K562 (cell line): ENCODE measurements around the gene MAST4. TPM values are rescaled to one million over a fixed set of nuclear protein-coding genes. Genes with fewer than 3 reads are reported as not detected.
A peak's percentile ranks its signal among the peaks of the same experiment; 100 is the strongest.

Experiments
- ATAC-seq: fragments of 200-7000 bp; cut with Tn5 transposase; 3 replicates; pipeline ENCODE4 v1.9.1; 2020; ENCODE audit warnings: moderate library complexity
- BruUV-seq: library from RNA; stranded (reverse); fragments of 400-500 nt; replicated peaks from 2 replicates; lab custom pipeline; 2021; lab: Mats Ljungman, UMichigan
- CTCF ChIA-PET: fragments of 300-600 bp; formaldehyde crosslinking; extraction: SDS; loops from one replicate; lab custom pipeline; 2021; ENCODE audit warnings: low intra/inter-chr PET ratio; lab: Yijun Ruan, JAX
- POLR2A ChIA-PET: fragments of 300-600, 350-650 bp; sonication (Branson Sonifier 250); formaldehyde crosslinking; extraction: SDS; loops from one replicate; lab custom pipeline; 2021; ENCODE audit warnings: antibody characterized with exemption, inconsistent platforms; lab: Yijun Ruan, JAX
- DNase-seq, 4 experiments: peaks; one replicate each; pipeline versions ENCODE4 v3.0.0 to v3.0.0-alpha.2; 2011 to 2018; ENCODE audit warnings: low spot score in 3 of 4, mixed read lengths in 3 of 4; ENCODE audit errors: extremely low read depth in 1 of 4
- FAIRE-seq: peaks from 2 replicates; lab custom pipeline; 2011; peaks lifted over from hg19 to GRCh38; lab: Jason Lieb, UNC
- H2AFZ ChIP-seq: 2 replicates; pipeline ENCODE4 v1.6.0; 2011; ENCODE audit warnings: low read depth, low read length, control low read depth, inconsistent platforms
- H3K27ac ChIP-seq: fragments of 200-600 bp; 3 replicates; pipeline ENCODE4 v1.8.0; 2011; ENCODE audit warnings: low read depth, mild to moderate bottlenecking, control low read depth, inconsistent platforms, low read length, moderate library complexity, mixed read lengths; ENCODE audit errors: extremely low read depth
- H3K27me3 ChIP-seq, 2 experiments: fragments of 300-600 bp in 1 of 2; 2 replicates in 1 of 2; 3 replicates in 1 of 2; pipeline versions ENCODE4 v1.6.0 to v1.8.0; 2011; ENCODE audit warnings: inconsistent platforms in 2 of 2, low read length in 2 of 2, mild to moderate bottlenecking in 1 of 2, mixed read lengths in 1 of 2, moderate library complexity in 1 of 2; ENCODE audit not compliant: control insufficient read depth in 2 of 2, insufficient read depth in 2 of 2
- H3K36me3 ChIP-seq: fragments of 300-600 bp; 3 replicates; pipeline ENCODE4 v1.8.0; 2011; ENCODE audit warnings: mild to moderate bottlenecking, low read length, inconsistent platforms; ENCODE audit not compliant: control insufficient read depth, insufficient read depth
- H3K4me1 ChIP-seq, 2 experiments: fragments of 200-600 bp in 1 of 2; replicated peaks in 1 of 2; 2 replicates in 1 of 2; 3 replicates in 1 of 2; pipeline versions ENCODE4 v1.5.1 to v1.8.0; 2011; ENCODE audit warnings: inconsistent platforms in 2 of 2, low read length in 2 of 2, mild to moderate bottlenecking in 1 of 2, mixed read lengths in 1 of 2, moderate library complexity in 1 of 2; ENCODE audit not compliant: control insufficient read depth in 2 of 2, insufficient read depth in 2 of 2
- H3K4me2 ChIP-seq: 2 replicates; pipeline ENCODE4 v1.6.1; 2011; ENCODE audit warnings: low read length, control low read depth, inconsistent platforms, mixed read lengths; ENCODE audit not compliant: insufficient read depth
- H3K4me3 ChIP-seq: fragments of 200-600 bp; sonication (generic), shearing (Covaris generic); 2 replicates; pipeline ENCODE4 v1.5.1; 2016; ENCODE audit warnings: control low read depth, inconsistent platforms
- H3K79me2 ChIP-seq: fragments of 200-600 bp; 3 replicates; pipeline ENCODE4 v1.8.0; 2011; ENCODE audit warnings: low read length, inconsistent platforms; ENCODE audit not compliant: control insufficient read depth, insufficient read depth
- H3K9ac ChIP-seq, 2 experiments: 2 replicates each; pipeline versions ENCODE4 v1.6.0 to v1.6.1; 2011; ENCODE audit warnings: low read depth in 2 of 2, low read length in 2 of 2, control low read depth in 1 of 2, inconsistent platforms in 1 of 2, mild to moderate bottlenecking in 1 of 2, mixed read lengths in 1 of 2; ENCODE audit not compliant: insufficient read depth in 1 of 2
- H3K9me1 ChIP-seq: one replicate; pipeline ENCODE4 v1.6.0; 2011; ENCODE audit warnings: inconsistent platforms, mild to moderate bottlenecking, low read length, moderate library complexity; ENCODE audit not compliant: control insufficient read depth, insufficient read depth
- H3K9me3 ChIP-seq: replicated peaks from 2 replicates; pipeline ENCODE4 v1.5.1; 2011; ENCODE audit warnings: low read depth, low read length, inconsistent platforms; ENCODE audit not compliant: control insufficient read depth, insufficient read depth
- H4K20me1 ChIP-seq: replicated peaks from 2 replicates; pipeline ENCODE4 v1.6.1; 2011; ENCODE audit warnings: low read length, inconsistent platforms, mixed read lengths; ENCODE audit not compliant: control insufficient read depth, insufficient read depth
- ARID1B ChIP-seq: fragments of 450-650 bp; IDR thresholded peaks from 2 replicates; pipeline ENCODE4 v1.6.1; 2016; ENCODE audit warnings: antibody characterized with exemption, mild to moderate bottlenecking, inconsistent platforms
- MCM7 ChIP-seq, 2 experiments: fragments of 450-650 bp; IDR thresholded peaks; 2 replicates each; pipeline ENCODE4 v1.6.1; 2016 to 2018
- NBN ChIP-seq: fragments of 450-650 bp; IDR thresholded peaks from 2 replicates; pipeline ENCODE4 v1.6.1; 2016; ENCODE audit warnings: low read depth, mild to moderate bottlenecking
- PHTF2 ChIP-seq: fragments of 250-450 bp; sonication (Bioruptor Pico); IDR thresholded peaks from 2 replicates; pipeline ENCODE4 v1.5.0; 2021; ENCODE audit warnings: mild to moderate bottlenecking
- XRCC4 ChIP-seq: IDR thresholded peaks from one replicate; pipeline ENCODE4 v1.6.1; 2011; ENCODE audit not compliant: insufficient read depth, insufficient read length; ENCODE audit errors: extremely low read depth
- WGBS: fragments of 100-300 bp; shearing (Covaris generic); methylation state at CpG from one replicate; pipeline ENCODE4 v1.1.6; 2016; ENCODE audit warnings: low coverage, mixed read lengths; ENCODE audit not compliant: insufficient coverage; ENCODE audit errors: missing lambda C conversion rate; 5-methylcytosine and 5-hydroxymethylcytosine counted together
- in situ Hi-C: fragments of 300-500 bp; cut with MboI; formaldehyde crosslinking; loops from 4 replicates; pipeline ENCODE4 v1.15.0; 2018; ENCODE audit warnings: inconsistent platforms, mixed read lengths
- intact Hi-C: fragments of 100-400 bp; cut with micrococcal nuclease; formaldehyde crosslinking; loops from 2 replicates; pipeline ENCODE4 v1.14.2; 2022
- polyA plus RNA-seq, 8 experiments: library from polyadenylated mRNA; depleted of rRNA in 4 of 8; stranded (reverse) in 5 of 8; unstranded in 3 of 8; fragments of >200 nt; fragmentation: Nextera tagmentation in 2 of 8; fragmentation: Illumina TruSeq in 1 of 8; extraction: Ambion mirVana in 2 of 8; extraction: Trizol in 1 of 8; gene quantifications; 2 replicates each; pipeline versions ENCODE4 v1.2.1 to v1.2.3, GENCODE V29; 2011 to 2014; ENCODE audit warnings: inconsistent platforms in 1 of 8, missing spikeins in 1 of 8
- total RNA-seq, 7 experiments: library from RNA; depleted of rRNA in 6 of 7; stranded (reverse); fragments of >200 nt in 6 of 7; fragmentation: Illumina TruSeq in 2 of 7; extraction: Trizol in 2 of 7; gene quantifications; 2 replicates each; pipeline versions ENCODE4 v1.2.1 to v1.2.3, GENCODE V29; 2011 to 2021; ENCODE audit warnings: low replicate concordance in 1 of 7
- TF ChIP-seq, protein P1 (sequence below): fragments of 250-450 bp; sonication (Bioruptor Pico); IDR thresholded peaks from 2 replicates; pipeline ENCODE4 v1.8.0; 2021; ENCODE audit warnings: moderate library complexity, mild to moderate bottlenecking, inconsistent platforms
- TF ChIP-seq, protein P2 (sequence below): fragments of 250-450 bp; sonication (Bioruptor Pico); IDR thresholded peaks from 2 replicates; pipeline ENCODE4 v1.4.0; 2020
- TF ChIP-seq, protein P3 (sequence below): fragments of 450-650 bp; IDR thresholded peaks from 2 replicates; pipeline ENCODE4 v1.6.1; 2016; ENCODE audit warnings: missing biosample characterization, missing genetic modification characterization

MAST4 gene
- total and polyA plus RNA-seq, 9 of the 15 experiments (the other 6 are each of a cell fraction or from before 2014, with no cell fraction given) = 0.88 to 10.1 (median 5.2) TPM

- H3K9ac ChIP-seq = no peak overlapping the region
- intact Hi-C loops (no loop called here), in situ Hi-C loops (no loop called here)
- no peak for ATAC-seq
- no peaks in the 10 kb centered on the region for H3K36me3 ChIP-seq
- H3K4me2 ChIP-seq = no peak overlapping the region
- no peaks in the 10 kb centered on the region; a peak in 1 of 5 replicates for H3K4me1 ChIP-seq
- H3K27ac ChIP-seq = no peak overlapping the region
- H3K4me3 ChIP-seq = no peak overlapping the region
- CTCF ChIA-PET = no interaction called here
- H4K20me1 ChIP-seq = 0 out of 2 replicates have a peak, but pooled peaks cover 4% of the 10 kb centered on the region
- DNase-seq = no peak
- TF ChIP-seq XRCC4 (no peak), PHTF2 (CRISPR knock-in tag) (no peak)
- 0% methylated on average over 3 of the region's 3 CpGs for WGBS
- no TSS peak for BruUV-seq
- no peaks in the 10 kb centered on the region for H3K9me1 ChIP-seq
- H3K9me3 ChIP-seq = no peaks in the 10 kb centered on the region
- H2AFZ ChIP-seq = no peak overlapping the region
- H3K79me2 ChIP-seq = no peaks in the 10 kb centered on the region
- POLR2A ChIA-PET = no interaction called here
- H3K27me3 ChIP-seq = peaks cover 0 to 3% of the 10 kb centered on the region in 2 experiments; a peak in 1 of 5 replicates
- FAIRE-seq = no peak
Observed at GRCh38 chr5:66894480-66895240, 298.5 kb downstream of the MAST4 start.

DNA sequence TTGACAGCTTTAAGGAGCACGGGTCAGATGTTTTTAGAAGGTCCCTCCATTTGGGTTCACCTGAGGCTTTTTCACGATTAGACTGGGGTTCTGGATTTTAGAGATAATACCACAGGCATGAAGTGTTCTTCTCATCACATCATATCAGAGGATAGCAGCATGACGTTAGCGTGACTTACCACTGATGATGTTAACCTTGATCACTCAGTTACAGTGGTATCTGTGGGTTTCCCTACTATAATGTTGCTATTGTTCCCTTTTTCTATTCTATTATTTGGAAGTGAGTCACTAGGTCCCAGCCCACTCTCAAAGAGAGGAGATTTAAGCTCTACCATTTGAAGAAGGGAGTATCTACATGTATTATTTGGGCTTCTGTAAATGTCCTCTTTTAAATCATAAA lies 300.0 kb downstream of the MAST4 start:
- Histone ChIP-seq H3K27me3 (no peaks in the 10 kb centered on the region; a peak in 1 of 5 replicates), H3K36me3 (no peaks in the 10 kb centered on the region), H3K9me3 (no peaks in the 10 kb centered on the region), H3K27ac (no peak overlapping the region), H4K20me1 (0 out of 2 replicates have a peak, but pooled peaks cover 4% of the 10 kb centered on the region), H3K4me3 (no peak overlapping the region), H3K9me1 (no peaks in the 10 kb centered on the region), H3K4me1 (no peaks in the 10 kb centered on the region; a peak in 1 of 5 replicates), H3K4me2 (no peak overlapping the region), H2AFZ (no peak overlapping the region), H3K79me2 (no peaks in the 10 kb centered on the region), H3K9ac (no peak overlapping the region)
- in situ Hi-C loops (no loop called here), intact Hi-C loops (no loop called here)
- peak; percentile 29 for FAIRE-seq
- BruUV-seq = no TSS peak
- peak in 1 of 4 experiments; percentile 16 for DNase-seq
- CTCF ChIA-PET = no interaction called here
- no peak; the same call in 2 of the 3 replicates for ATAC-seq
- POLR2A ChIA-PET = no interaction called here
- WGBS = 0% methylated on average over 4 of the region's 4 CpGs
- TF ChIP-seq, protein P1, sequence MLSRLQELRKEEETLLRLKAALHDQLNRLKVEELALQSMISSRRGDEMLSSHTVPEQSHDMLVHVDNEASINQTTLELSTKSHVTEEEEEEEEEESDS = no peak
- TF ChIP-seq ARID1B = 0 out of 2 replicates have a peak, but pooled peaks have one; percentile 27
- TF ChIP-seq, protein P2, sequence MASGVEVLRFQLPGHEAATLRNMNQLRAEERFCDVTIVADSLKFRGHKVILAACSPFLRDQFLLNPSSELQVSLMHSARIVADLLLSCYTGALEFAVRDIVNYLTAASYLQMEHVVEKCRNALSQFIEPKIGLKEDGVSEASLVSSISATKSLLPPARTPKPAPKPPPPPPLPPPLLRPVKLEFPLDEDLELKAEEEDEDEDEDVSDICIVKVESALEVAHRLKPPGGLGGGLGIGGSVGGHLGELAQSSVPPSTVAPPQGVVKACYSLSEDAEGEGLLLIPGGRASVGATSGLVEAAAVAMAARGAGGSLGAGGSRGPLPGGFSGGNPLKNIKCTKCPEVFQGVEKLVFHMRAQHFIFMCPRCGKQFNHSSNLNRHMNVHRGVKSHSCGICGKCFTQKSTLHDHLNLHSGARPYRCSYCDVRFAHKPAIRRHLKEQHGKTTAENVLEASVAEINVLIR (CRISPR knock-in tag) = 0 out of 2 replicates have a peak, but pooled peaks have one; percentile 23
- TF ChIP-seq MCM7 (IDR thresholded peaks at IDR 0.05) = no peak
- TF ChIP-seq, protein P3, sequence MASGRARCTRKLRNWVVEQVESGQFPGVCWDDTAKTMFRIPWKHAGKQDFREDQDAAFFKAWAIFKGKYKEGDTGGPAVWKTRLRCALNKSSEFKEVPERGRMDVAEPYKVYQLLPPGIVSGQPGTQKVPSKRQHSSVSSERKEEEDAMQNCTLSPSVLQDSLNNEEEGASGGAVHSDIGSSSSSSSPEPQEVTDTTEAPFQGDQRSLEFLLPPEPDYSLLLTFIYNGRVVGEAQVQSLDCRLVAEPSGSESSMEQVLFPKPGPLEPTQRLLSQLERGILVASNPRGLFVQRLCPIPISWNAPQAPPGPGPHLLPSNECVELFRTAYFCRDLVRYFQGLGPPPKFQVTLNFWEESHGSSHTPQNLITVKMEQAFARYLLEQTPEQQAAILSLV (tag) = no peak
- no peak for TF ChIP-seq NBN
